HG02678 (cell line): ENCODE data around the gene BMP5.

ENCODE experiments used
- ATAC-seq: cut with Tn5 transposase; IDR thresholded peaks from one replicate; pipeline ENCODE4 v1.9.1; 2021; ENCODE audit warnings: mild to moderate bottlenecking, moderate library complexity; ENCODE audit not compliant: unreplicated experiment

The BMP5 gene

GRCh38 chr6:55819811-55820210 is 55.6 kb downstream of the BMP5 start:
- ATAC-seq = no peak

GRCh38 chr6:55818482-55818881 is 56.9 kb downstream of the BMP5 start:
- ATAC-seq = no peak

- ATAC-seq = no peak
Observed at GRCh38 chr6:55812509-55812908, 62.9 kb downstream of the BMP5 start.

GRCh38 chr6:55811074-55811473 is 64.3 kb downstream of the BMP5 start:
- ATAC-seq = no peak

GRCh38 chr6:55802259-55802658 is 73.1 kb downstream of the BMP5 start:
- ATAC-seq = no peak

GRCh38 chr6:55798571-55798970 is 76.8 kb downstream of the BMP5 start:
- no peak for ATAC-seq

- ATAC-seq = no peak
Observed at GRCh38 chr6:55794136-55794812, 81.1 kb downstream of the BMP5 start.

GRCh38 chr6:55785273-55785672 is 90.1 kb downstream of the BMP5 start:
- ATAC-seq = no peak

GRCh38 chr6:55782275-55782674 is 93.1 kb downstream of the BMP5 start:
- ATAC-seq = no peak

GRCh38 chr6:55778705-55779104 is 96.7 kb downstream of the BMP5 start:
- no peak for ATAC-seq

- no peak for ATAC-seq
Observed at GRCh38 chr6:55777469-55777868, 97.9 kb downstream of the BMP5 start.

- no peak for ATAC-seq
Observed at GRCh38 chr6:55776113-55776512, 99.3 kb downstream of the BMP5 start.

- ATAC-seq = no peak
Observed at GRCh38 chr6:55775029-55775318, 100.4 kb downstream of the BMP5 start.

- ATAC-seq = no peak
Observed at GRCh38 chr6:55774286-55775028, 100.9 kb downstream of the BMP5 start.

GRCh38 chr6:55773620-55774216 is 101.7 kb downstream of the BMP5 start:
- no peak for ATAC-seq

- ATAC-seq = no peak
Observed at GRCh38 chr6:55772730-55773129, 102.7 kb downstream of the BMP5 start.

- ATAC-seq = no peak
Observed at GRCh38 chr6:55759536-55759935, 115.9 kb downstream of the BMP5 start.

- no peak for ATAC-seq
Observed at GRCh38 chr6:55758156-55758937, 117.0 kb downstream of the BMP5 start.

- ATAC-seq = no peak
Observed at GRCh38 chr6:55756531-55757031, 118.8 kb downstream of the BMP5 start.

GRCh38 chr6:55748880-55749279 is 126.5 kb downstream of the BMP5 start:
- no peak for ATAC-seq

- no peak for ATAC-seq
Observed at GRCh38 chr6:55746473-55746872, 128.9 kb downstream of the BMP5 start.
